ENCODE results near the gene ITGA2B.

DNA sequence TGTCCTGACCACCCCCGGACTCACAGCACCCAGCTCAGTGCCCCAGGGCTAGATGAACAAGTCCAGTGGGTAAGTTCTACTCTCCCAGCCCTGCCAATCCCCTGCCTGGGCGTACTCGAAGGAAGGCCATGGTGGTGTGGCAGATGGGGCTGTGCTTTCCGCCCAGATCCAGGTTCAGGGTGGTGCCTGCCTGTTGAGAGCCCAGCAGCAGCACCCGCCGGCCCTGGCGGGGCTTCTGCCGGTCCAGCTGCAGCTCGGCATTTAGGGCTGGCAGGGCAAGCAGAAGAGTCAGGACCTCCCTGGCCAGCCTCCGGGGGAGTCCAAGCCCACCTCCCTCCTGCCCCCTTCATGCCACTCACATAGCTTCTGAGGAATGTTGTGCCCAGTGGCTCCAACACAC is 9.6 kb downstream of the ITGA2B start:
- TF ChIP-seq POLR2AphosphoS5 (IDR thresholded peaks at IDR 0.05; ENCODE audit: low read depth, low read length) (no peak), POLR2A (IDR thresholded peaks at IDR 0.05; ENCODE audit: low read depth, low read length) (no peak), TAF1 (IDR thresholded peaks at IDR 0.05; ENCODE audit: borderline replicate concordance, low read depth, low read length) (no peak)
